Kidney capillary endothelial cell (primary cell): ENCODE data around the gene ADGRB2.
A peak's percentile ranks its signal among the peaks of the same experiment; 100 is the strongest.
"Not testable (repeated sequence)": the region's sequence is repeated elsewhere in the genome, so short reads cannot be mapped to it uniquely, and the experiment has no call there.

Experiments
- DNase-seq: peaks from one replicate; pipeline ENCODE4 v3.0.0-alpha.2; 2018; ENCODE audit warnings: low spot score

The ADGRB2 gene

GRCh38 chr1:31726715-31727114 is 37.4 kb downstream of the ADGRB2 start:
- DNase-seq = no peak

- no peak for DNase-seq
These were observed 38.2 kb downstream of the ADGRB2 start for GRCh38 chr1:31725777-31726535.

- no peak for DNase-seq
These were observed 39.0 kb downstream of the ADGRB2 start for GRCh38 chr1:31725134-31725533.

GRCh38 chr1:31723828-31724359 is 40.2 kb downstream of the ADGRB2 start:
- peak; percentile 68 for DNase-seq

GRCh38 chr1:31718327-31718897 is 45.7 kb downstream of the ADGRB2 start:
- no peak for DNase-seq

GRCh38 chr1:31717341-31717740 is 46.8 kb downstream of the ADGRB2 start:
- no peak for DNase-seq

- no peak for DNase-seq
These were observed 48.3 kb downstream of the ADGRB2 start for GRCh38 chr1:31715873-31716220.

GRCh38 chr1:31715087-31715872 is 48.9 kb downstream of the ADGRB2 start:
- DNase-seq = peak; percentile 80

- no peak for DNase-seq
These were observed 49.6 kb downstream of the ADGRB2 start for GRCh38 chr1:31714442-31715086.

- no peak for DNase-seq
These were observed 51.5 kb downstream of the ADGRB2 start for GRCh38 chr1:31712630-31713029.

- DNase-seq = no peak
These were observed 52.1 kb downstream of the ADGRB2 start for GRCh38 chr1:31712068-31712467.

- DNase-seq = no peak
These were observed 55.8 kb downstream of the ADGRB2 start for GRCh38 chr1:31708324-31708723.

GRCh38 chr1:31707711-31708110 is 56.4 kb downstream of the ADGRB2 start:
- no peak for DNase-seq

- DNase-seq = not testable (repeated sequence)
These were observed 57.0 kb downstream of the ADGRB2 start for GRCh38 chr1:31707059-31707600.

- no peak for DNase-seq
These were observed 57.6 kb downstream of the ADGRB2 start for GRCh38 chr1:31706384-31707058.

GRCh38 chr1:31705080-31705866 is 58.9 kb downstream of the ADGRB2 start:
- DNase-seq = no peak

GRCh38 chr1:31704271-31705079 is 59.7 kb downstream of the ADGRB2 start:
- no peak for DNase-seq

GRCh38 chr1:31703431-31704270 is 60.5 kb downstream of the ADGRB2 start, which contains the start of gene COL16A1:
Gene COL16A1, minus strand, starts transcription at chr1:31704017. Its CDS starts 1,824 bp downstream, at chr1:31702193.
- no peak for DNase-seq
